Body of pancreas (tissue), 4 donors: ENCODE results near the gene UGT1A6. TPM values are rescaled to one million over a fixed set of nuclear protein-coding genes. Genes with fewer than 3 reads are reported as not detected.

ENCODE experiments used
- ATAC-seq: fragments of 150-250 bp; one replicate; pipeline ENCODE4 v1.9.1; 2016
- DNase-seq, 4 donors: peaks; one replicate each; pipeline ENCODE4 v3.0.0-alpha.2; 2019
- H3K27ac ChIP-seq, 4 donors: fragments of 200-600 bp; sonication (generic); 1 replicate in 3 of 4; 2 replicates in 1 of 4; pipeline versions ENCODE4 v1.5.1 to v1.6.1; 2016 to 2019; ENCODE audit warnings: mild to moderate bottlenecking in 1 of 4, mixed read lengths in 1 of 4, moderate library complexity in 1 of 4
- H3K27me3 ChIP-seq, 2 donors: fragments of 200-600 bp; sonication (generic); one replicate each; pipeline ENCODE4 v1.6.0; 2016; ENCODE audit warnings: mild to moderate bottlenecking in 1 of 2
- H3K36me3 ChIP-seq, 2 donors: fragments of 200-600 bp; sonication (generic); replicated peaks in 1 of 2; 2 replicates each; pipeline ENCODE4 v1.5.1; 2016; ENCODE audit warnings: low read depth in 2 of 2; ENCODE audit not compliant: insufficient read depth in 1 of 2
- H3K4me1 ChIP-seq: fragments of 200-600 bp; sonication (generic); one replicate; pipeline ENCODE4 v1.6.0; 2016
- H3K4me3 ChIP-seq, 2 donors: fragments of 200-600 bp; sonication (generic); 1 replicate in 1 of 2; 2 replicates in 1 of 2; pipeline ENCODE4 v1.5.1; 2016 to 2019
- H3K9me3 ChIP-seq, 3 donors: fragments of 200-600 bp; sonication (generic); 1 replicate in 2 of 3; 2 replicates in 1 of 3; pipeline ENCODE4 v1.5.1; 2016
- CTCF ChIP-seq, 7 experiments: fragments of 450-650 bp in 4 of 7; fragments of 200-600 bp in 3 of 7; sonication (generic) in 3 of 7; IDR thresholded peaks; one replicate each; pipeline ENCODE4 v1.5.1; 2016 to 2019; ENCODE audit warnings: antibody characterized with exemption in 7 of 7
- POLR2A ChIP-seq, 3 donors: fragments of 450-650 bp; IDR thresholded peaks; one replicate each; pipeline ENCODE4 v1.6.1; 2016; ENCODE audit warnings: antibody characterized with exemption in 3 of 3, mild to moderate bottlenecking in 2 of 3
- WGBS, 2 donors: methylation state at CpG; one replicate each; pipeline ENCODE4 v1.1.5; 2017; 5-methylcytosine and 5-hydroxymethylcytosine counted together
- intact Hi-C: fragments of 100-400 bp; cut with DNase I; formaldehyde crosslinking; loops from one replicate; pipeline ENCODE4 v1.15.1; 2023
- total RNA-seq, 2 donors: library from RNA; depleted of rRNA; stranded (reverse); fragments of >200 nt; gene quantifications; one replicate each; pipeline ENCODE4 v1.1.0, GENCODE V29; 2016

UGT1A6 gene
- total RNA-seq, 2 donors from 2014 or later = 0.33 TPM; not detected in 1

DNA sequence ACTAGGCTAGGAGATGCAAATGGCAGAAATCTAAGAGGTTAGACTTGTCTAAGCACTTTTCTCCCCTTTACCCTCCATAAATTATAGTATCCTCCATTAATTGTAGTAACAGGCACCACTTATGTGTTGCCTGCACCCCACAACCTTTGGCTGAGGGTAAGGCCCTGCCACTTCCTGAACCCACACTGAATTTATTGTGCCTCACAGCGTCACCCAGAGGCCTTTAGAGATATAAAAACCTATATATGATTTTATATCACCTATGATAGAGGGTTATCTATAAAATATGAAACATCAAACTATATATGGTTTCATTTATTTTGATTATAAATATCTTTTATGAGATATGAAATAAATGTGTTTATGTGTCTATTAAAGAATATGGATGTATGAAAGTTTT lies 18.4 kb upstream of the UGT1A6 start:
- no peak overlapping the region for H3K4me3 ChIP-seq
- TF ChIP-seq POLR2A (IDR thresholded peaks at IDR 0.05) = no peak
- TF ChIP-seq CTCF (IDR thresholded peaks at IDR 0.05) = no peak
- no peak for ATAC-seq
- no peaks in the 10 kb centered on the region for H3K27me3 ChIP-seq
- H3K4me1 ChIP-seq = no peaks in the 10 kb centered on the region
- H3K27ac ChIP-seq = no peak overlapping the region
- WGBS, 2 donors = 47 to 62% methylated on average over 1 of the region's 1 CpG
- intact Hi-C loops = no loop called here
- H3K9me3 ChIP-seq = no peaks in the 10 kb centered on the region
- no peak for DNase-seq
- no peaks in the 10 kb centered on the region for H3K36me3 ChIP-seq

- no peaks in the 10 kb centered on the region for H3K9me3 ChIP-seq
- WGBS, 2 donors = 16 to 28% methylated on average over 4 of the region's 4 CpGs
- ATAC-seq (no peak), DNase-seq (no peak)
- intact Hi-C loops = no loop called here
- TF ChIP-seq POLR2A (IDR thresholded peaks at IDR 0.05) (no peak), CTCF (IDR thresholded peaks at IDR 0.05) (no peak)
- no peaks in the 10 kb centered on the region for H3K27me3 ChIP-seq
- no peak overlapping the region for H3K27ac ChIP-seq
- no peak overlapping the region for H3K4me3 ChIP-seq
- no peaks in the 10 kb centered on the region for H3K36me3 ChIP-seq
- no peaks in the 10 kb centered on the region for H3K4me1 ChIP-seq
Measured at GRCh38 chr2:233674995-233675394, 17.7 kb upstream of the UGT1A6 start.

DNA sequence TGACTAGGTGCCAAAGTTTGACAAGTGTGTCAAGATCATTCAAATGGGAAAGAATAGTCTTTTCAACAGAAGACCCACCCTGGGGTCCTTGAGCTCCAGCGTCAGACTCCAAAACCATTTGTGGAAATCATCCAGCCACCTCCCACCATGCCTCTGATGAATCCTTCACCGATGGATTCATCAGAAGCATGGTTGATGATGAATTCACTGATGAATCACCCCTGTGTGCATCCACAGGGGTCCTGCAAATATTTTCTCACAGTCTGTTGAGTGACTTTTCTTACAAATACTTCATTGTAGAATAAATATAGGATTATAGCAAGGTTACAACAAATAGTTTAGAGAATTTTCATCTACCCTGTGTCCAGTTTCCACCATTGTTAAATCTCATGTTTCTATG lies 16.6 kb upstream of the UGT1A6 start:
- no peak for ATAC-seq
- H3K27me3 ChIP-seq = no peaks in the 10 kb centered on the region
- no peaks in the 10 kb centered on the region for H3K36me3 ChIP-seq
- H3K27ac ChIP-seq = no peak overlapping the region
- 73 to 82% methylated on average over 2 of the region's 2 CpGs for WGBS, 2 donors
- H3K4me3 ChIP-seq = no peak overlapping the region
- no peaks in the 10 kb centered on the region for H3K9me3 ChIP-seq
- TF ChIP-seq CTCF (IDR thresholded peaks at IDR 0.05) = no peak
- no peak for TF ChIP-seq POLR2A (IDR thresholded peaks at IDR 0.05)
- no peaks in the 10 kb centered on the region for H3K4me1 ChIP-seq
- intact Hi-C loops = no loop called here
- no peak for DNase-seq

DNA sequence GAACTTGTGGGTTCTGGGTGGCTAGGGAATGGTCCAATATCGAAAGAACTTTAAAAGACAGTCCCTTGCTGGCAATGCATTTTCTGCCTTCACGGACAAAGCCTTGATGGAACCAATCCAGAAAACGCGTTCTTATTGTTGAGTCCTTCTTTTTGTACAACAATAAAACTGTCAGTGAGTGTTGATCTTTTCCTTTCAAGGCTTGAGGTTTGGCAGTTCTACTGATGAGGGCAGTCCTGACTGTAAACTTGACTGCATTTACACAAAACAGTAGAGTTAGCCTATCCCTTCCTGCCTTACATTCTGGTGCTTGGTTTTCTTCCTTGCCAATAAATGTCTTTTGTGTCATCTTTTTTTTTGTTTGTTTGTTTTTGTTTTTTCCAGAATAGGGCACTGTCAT lies 13.5 kb upstream of the UGT1A6 start:
- H3K36me3 ChIP-seq = no peaks in the 10 kb centered on the region
- no peak for DNase-seq
- no peaks in the 10 kb centered on the region for H3K9me3 ChIP-seq
- TF ChIP-seq CTCF (IDR thresholded peaks at IDR 0.05) (no peak), POLR2A (IDR thresholded peaks at IDR 0.05) (no peak)
- no peak overlapping the region for H3K27ac ChIP-seq
- H3K4me1 ChIP-seq = no peaks in the 10 kb centered on the region
- 64 to 72% methylated on average over 4 of the region's 4 CpGs for WGBS, 2 donors
- intact Hi-C loops = no loop called here
- ATAC-seq = no peak
- H3K27me3 ChIP-seq = no peaks in the 10 kb centered on the region
- H3K4me3 ChIP-seq = no peak overlapping the region

- no peaks in the 10 kb centered on the region for H3K9me3 ChIP-seq
- H3K27me3 ChIP-seq = no peaks in the 10 kb centered on the region
- no peaks in the 10 kb centered on the region for H3K4me1 ChIP-seq
- intact Hi-C loops = no loop called here
- H3K4me3 ChIP-seq = no peak overlapping the region
- WGBS, 2 donors = 75 to 81% methylated on average over 4 of the region's 4 CpGs
- ATAC-seq = no peak
- DNase-seq = no peak
- H3K36me3 ChIP-seq = no peaks in the 10 kb centered on the region
- TF ChIP-seq CTCF (IDR thresholded peaks at IDR 0.05) = no peak
- TF ChIP-seq POLR2A (IDR thresholded peaks at IDR 0.05) = no peak
- H3K27ac ChIP-seq = no peak overlapping the region
Measured at GRCh38 chr2:233680361-233681045, 12.2 kb upstream of the UGT1A6 start.
